ENCODE measurements around the gene MOB4.

The MOB4 gene

DNA sequence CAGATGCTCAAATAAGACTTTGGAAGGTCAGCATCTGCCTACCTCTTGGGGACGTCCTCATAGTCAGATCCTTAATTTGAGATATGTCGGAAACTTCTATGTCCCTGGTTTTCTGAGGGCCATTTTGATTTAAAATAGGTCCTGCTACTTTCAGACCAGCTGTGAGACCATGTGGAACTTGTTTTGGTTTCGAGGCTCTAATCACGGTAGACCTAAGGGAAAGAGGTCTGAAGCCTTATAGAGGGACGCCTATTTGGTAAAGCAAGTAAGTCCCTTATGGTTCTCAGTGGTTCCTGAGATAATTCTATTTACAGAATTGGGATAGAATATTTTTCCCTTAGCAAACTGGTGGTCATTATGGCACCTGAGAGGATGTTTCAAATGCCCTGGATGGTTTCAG, 84.4 kb downstream of the MOB4 start:
- H3K4me3 Mint-ChIP-seq: no peak overlapping the region
- TF ChIP-seq, protein P1, sequence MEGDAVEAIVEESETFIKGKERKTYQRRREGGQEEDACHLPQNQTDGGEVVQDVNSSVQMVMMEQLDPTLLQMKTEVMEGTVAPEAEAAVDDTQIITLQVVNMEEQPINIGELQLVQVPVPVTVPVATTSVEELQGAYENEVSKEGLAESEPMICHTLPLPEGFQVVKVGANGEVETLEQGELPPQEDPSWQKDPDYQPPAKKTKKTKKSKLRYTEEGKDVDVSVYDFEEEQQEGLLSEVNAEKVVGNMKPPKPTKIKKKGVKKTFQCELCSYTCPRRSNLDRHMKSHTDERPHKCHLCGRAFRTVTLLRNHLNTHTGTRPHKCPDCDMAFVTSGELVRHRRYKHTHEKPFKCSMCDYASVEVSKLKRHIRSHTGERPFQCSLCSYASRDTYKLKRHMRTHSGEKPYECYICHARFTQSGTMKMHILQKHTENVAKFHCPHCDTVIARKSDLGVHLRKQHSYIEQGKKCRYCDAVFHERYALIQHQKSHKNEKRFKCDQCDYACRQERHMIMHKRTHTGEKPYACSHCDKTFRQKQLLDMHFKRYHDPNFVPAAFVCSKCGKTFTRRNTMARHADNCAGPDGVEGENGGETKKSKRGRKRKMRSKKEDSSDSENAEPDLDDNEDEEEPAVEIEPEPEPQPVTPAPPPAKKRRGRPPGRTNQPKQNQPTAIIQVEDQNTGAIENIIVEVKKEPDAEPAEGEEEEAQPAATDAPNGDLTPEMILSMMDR (IDR thresholded peaks at IDR 0.05): no peak
- no peak overlapping the region for H3K27ac Mint-ChIP-seq
- H3K36me3 Mint-ChIP-seq (ENCODE audit: low read depth): peaks cover 72% of the 10 kb centered on the region
- H3K27me3 Mint-ChIP-seq (ENCODE audit: low read depth, poor library complexity): no peaks in the 10 kb centered on the region
- no peaks in the 10 kb centered on the region for H3K4me1 Mint-ChIP-seq
- DNase-seq: no peak
- H3K9me3 Mint-ChIP-seq: peaks cover 12% of the 10 kb centered on the region

DNA sequence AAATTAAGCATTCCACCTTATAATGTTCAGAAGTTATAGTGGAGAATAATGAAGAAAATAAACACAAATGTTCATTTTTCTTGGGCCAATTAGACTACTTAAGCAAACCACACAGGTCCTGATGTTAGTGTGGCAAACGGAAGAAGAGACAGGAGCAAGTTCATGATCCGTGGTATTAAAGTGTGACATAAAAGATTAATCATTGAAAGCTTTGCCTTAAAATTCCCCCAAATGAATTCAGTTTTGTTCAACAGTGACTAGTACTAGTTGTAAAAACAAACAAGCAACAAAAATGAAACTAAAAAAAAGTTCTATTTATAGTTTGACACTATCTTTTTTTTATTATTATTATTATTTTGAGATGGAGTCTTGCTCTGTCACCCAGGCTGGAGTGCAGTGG, 85.9 kb downstream of the MOB4 start:
- peaks cover 68% of the 10 kb centered on the region for H3K36me3 Mint-ChIP-seq (ENCODE audit: low read depth)
- peaks cover 10% of the 10 kb centered on the region for H3K9me3 Mint-ChIP-seq
- TF ChIP-seq, protein P1 (IDR thresholded peaks at IDR 0.05): no peak
- H3K27me3 Mint-ChIP-seq (ENCODE audit: low read depth, poor library complexity): no peaks in the 10 kb centered on the region
- H3K4me3 Mint-ChIP-seq: no peak overlapping the region
- H3K27ac Mint-ChIP-seq: no peak overlapping the region
- DNase-seq: no peak
- no peaks in the 10 kb centered on the region for H3K4me1 Mint-ChIP-seq
